H9 (cell line): Measurements from ENCODE around the gene ISYNA1. TPM values are rescaled to one million over a fixed set of nuclear protein-coding genes. Genes with fewer than 3 reads are reported as not detected.

Experiments used
- DNase-seq: peaks from one replicate; pipeline ENCODE4 v3.0.0-alpha.2; 2017
- H2AFZ ChIP-seq: one replicate; pipeline ENCODE4 v1.6.1; 2013; ENCODE audit warnings: mild to moderate bottlenecking, low read length, control low read depth, moderate library complexity
- H2AK5ac ChIP-seq: 2 replicates; pipeline ENCODE4 v1.6.1; 2013; ENCODE audit warnings: low read length, control low read depth, mixed read lengths; ENCODE audit not compliant: insufficient read length
- H2BK120ac ChIP-seq: one replicate; pipeline ENCODE4 v1.6.1; 2013; ENCODE audit warnings: low read depth, mild to moderate bottlenecking, low read length, control low read depth, inconsistent platforms; ENCODE audit not compliant: poor library complexity, severe bottlenecking
- H2BK12ac ChIP-seq: 2 replicates; pipeline ENCODE4 v1.6.1; 2013; ENCODE audit warnings: low read length, control low read depth, mixed read lengths, low read depth; ENCODE audit not compliant: insufficient read length
- H2BK15ac ChIP-seq: 2 replicates; pipeline ENCODE4 v1.6.1; 2013; ENCODE audit warnings: low read depth, low read length, control low read depth
- H2BK20ac ChIP-seq: one replicate; pipeline ENCODE4 v1.6.1; 2013; ENCODE audit warnings: low read depth, mild to moderate bottlenecking, low read length, control low read depth, inconsistent platforms; ENCODE audit not compliant: poor library complexity, severe bottlenecking
- H2BK5ac ChIP-seq: 2 replicates; pipeline ENCODE4 v1.6.1; 2013; ENCODE audit warnings: low read length, control low read depth, mixed read lengths; ENCODE audit not compliant: insufficient read length
- H3K14ac ChIP-seq: 2 replicates; pipeline ENCODE4 v1.6.1; 2013; ENCODE audit warnings: low read length, control low read depth; ENCODE audit not compliant: insufficient read depth
- H3K18ac ChIP-seq: 2 replicates; pipeline ENCODE4 v1.6.1; 2013; ENCODE audit warnings: low read depth, mild to moderate bottlenecking, mixed read lengths, low read length, control low read depth; ENCODE audit not compliant: insufficient read length
- H3K23ac ChIP-seq: 2 replicates; pipeline ENCODE4 v1.6.1; 2013; ENCODE audit warnings: low read length, control low read depth, mixed read lengths, low read depth; ENCODE audit not compliant: insufficient read length
- H3K23me2 ChIP-seq: 2 replicates; pipeline ENCODE4 v1.6.1; 2013; ENCODE audit warnings: low read depth, mild to moderate bottlenecking, mixed read lengths, low read length, control low read depth; ENCODE audit not compliant: insufficient read length, poor library complexity, severe bottlenecking
- H3K27ac ChIP-seq: 2 replicates; pipeline ENCODE4 v1.5.1; 2013; ENCODE audit warnings: low read length, control low read depth, mixed read lengths, low read depth; ENCODE audit not compliant: insufficient read length
- H3K27me3 ChIP-seq: 2 replicates; pipeline ENCODE4 v1.6.1; 2013; ENCODE audit warnings: low read length, control low read depth, inconsistent platforms; ENCODE audit not compliant: insufficient read depth
- H3K4ac ChIP-seq: 2 replicates; pipeline ENCODE4 v1.6.1; 2013; ENCODE audit warnings: low read depth, mild to moderate bottlenecking, control low read depth, inconsistent platforms, low read length, moderate library complexity
- H3K4me1 ChIP-seq: 2 replicates; pipeline ENCODE4 v1.6.1; 2013; ENCODE audit warnings: low read length, control low read depth, inconsistent platforms; ENCODE audit not compliant: insufficient read depth
- H3K4me2 ChIP-seq: 2 replicates; pipeline ENCODE4 v1.6.1; 2013; ENCODE audit warnings: low read length, control low read depth, mixed read lengths; ENCODE audit not compliant: insufficient read length, insufficient read depth
- H3K56ac ChIP-seq: 2 replicates; pipeline ENCODE4 v1.6.1; 2013; ENCODE audit warnings: low read depth, mild to moderate bottlenecking, mixed read lengths, low read length, control low read depth; ENCODE audit not compliant: insufficient read length
- H3K79me1 ChIP-seq: 2 replicates; pipeline ENCODE4 v1.6.1; 2013; ENCODE audit warnings: low read depth, mild to moderate bottlenecking, moderate library complexity, low read length, control low read depth, inconsistent platforms; ENCODE audit not compliant: insufficient read depth, poor library complexity, severe bottlenecking
- H3K79me2 ChIP-seq: 2 replicates; pipeline ENCODE4 v1.6.1; 2013; ENCODE audit warnings: low read length, control low read depth, inconsistent platforms; ENCODE audit not compliant: insufficient read depth
- H3K9ac ChIP-seq: 2 replicates; pipeline ENCODE4 v1.6.1; 2013; ENCODE audit warnings: low read length, control low read depth, mixed read lengths; ENCODE audit not compliant: insufficient read length; ENCODE audit errors: extremely low read depth
- H3K9me3 ChIP-seq: one replicate; pipeline ENCODE4 v1.6.1; 2013; ENCODE audit warnings: low read depth, low read length, inconsistent platforms; ENCODE audit not compliant: control insufficient read depth
- H3T11ph ChIP-seq: one replicate; pipeline ENCODE4 v1.6.1; 2013; ENCODE audit warnings: mild to moderate bottlenecking, low read length, control low read depth, inconsistent platforms
- H4K20me1 ChIP-seq: one replicate; pipeline ENCODE4 v1.6.1; 2013; ENCODE audit not compliant: control insufficient read depth, insufficient read length, insufficient read depth
- H4K5ac ChIP-seq: 2 replicates; pipeline ENCODE4 v1.6.1; 2013; ENCODE audit warnings: low read depth, mild to moderate bottlenecking, mixed read lengths, low read length, control low read depth; ENCODE audit not compliant: insufficient read length
- H4K8ac ChIP-seq: replicated peaks from 2 replicates; pipeline ENCODE4 v1.6.1; 2013; ENCODE audit warnings: low read length, control low read depth, mixed read lengths, low read depth; ENCODE audit not compliant: insufficient read length
- H4K91ac ChIP-seq: 2 replicates; pipeline ENCODE4 v1.6.1; 2013; ENCODE audit warnings: low read depth, mild to moderate bottlenecking, moderate library complexity, mixed read lengths, low read length, control low read depth; ENCODE audit not compliant: insufficient read length
- H3K27ac Mint-ChIP-seq, 3 experiments: 2 replicates in 2 of 3; 3 replicates in 1 of 3; pipeline ENCODE4 v1.8.0; 2020 to 2021; ENCODE audit warnings: mixed read lengths in 3 of 3, mild to moderate bottlenecking in 1 of 3, moderate library complexity in 1 of 3
- H3K27me3 Mint-ChIP-seq: 2 replicates; pipeline ENCODE4 v1.8.0; 2021; ENCODE audit warnings: low read depth, mild to moderate bottlenecking, moderate library complexity, mixed read lengths
- H3K36me3 Mint-ChIP-seq, 3 experiments: 2 replicates in 2 of 3; 3 replicates in 1 of 3; pipeline ENCODE4 v1.8.0; 2020 to 2021; ENCODE audit warnings: low read depth in 3 of 3, mixed read lengths in 3 of 3; ENCODE audit not compliant: insufficient read depth in 1 of 3
- H3K4me1 Mint-ChIP-seq, 2 experiments: 2 replicates each; pipeline ENCODE4 v1.8.0; 2020; ENCODE audit warnings: mixed read lengths in 2 of 2
- H3K4me3 Mint-ChIP-seq, 2 experiments: 2 replicates in 1 of 2; 3 replicates in 1 of 2; pipeline ENCODE4 v1.8.0; 2020 to 2021; ENCODE audit warnings: mild to moderate bottlenecking in 2 of 2, mixed read lengths in 2 of 2, moderate library complexity in 1 of 2
- H3K9me3 Mint-ChIP-seq, 2 experiments: 2 replicates in 1 of 2; 3 replicates in 1 of 2; pipeline ENCODE4 v1.8.0; 2020; ENCODE audit warnings: mild to moderate bottlenecking in 2 of 2, mixed read lengths in 2 of 2, moderate library complexity in 1 of 2
- WGBS: extraction: QIAGEN DNeasy Blood & Tissue Kit; methylation state at CpG from one replicate; pipeline ENCODE4 v1.1.7; 2013; ENCODE audit warnings: missing lambda C conversion rate, low lambda C conversion rate, mixed read lengths; ENCODE audit not compliant: insufficient read length; ENCODE audit errors: extremely low coverage; 5-methylcytosine and 5-hydroxymethylcytosine counted together
- total RNA-seq: library from RNA; stranded (reverse); gene quantifications from 2 replicates; pipeline ENCODE4 v1.2.1, GENCODE V29; 2021
- TF ChIP-seq, protein P1 (sequence below): fragments of 200-600 bp; sonication (generic); conservative IDR thresholded peaks from 3 replicates; pipeline ENCODE4 v1.8.0; 2021; ENCODE audit warnings: antibody characterized with exemption, mild to moderate bottlenecking

The ISYNA1 gene
- total RNA-seq, 1 experiment from 2014 or later, result 241 TPM

DNA sequence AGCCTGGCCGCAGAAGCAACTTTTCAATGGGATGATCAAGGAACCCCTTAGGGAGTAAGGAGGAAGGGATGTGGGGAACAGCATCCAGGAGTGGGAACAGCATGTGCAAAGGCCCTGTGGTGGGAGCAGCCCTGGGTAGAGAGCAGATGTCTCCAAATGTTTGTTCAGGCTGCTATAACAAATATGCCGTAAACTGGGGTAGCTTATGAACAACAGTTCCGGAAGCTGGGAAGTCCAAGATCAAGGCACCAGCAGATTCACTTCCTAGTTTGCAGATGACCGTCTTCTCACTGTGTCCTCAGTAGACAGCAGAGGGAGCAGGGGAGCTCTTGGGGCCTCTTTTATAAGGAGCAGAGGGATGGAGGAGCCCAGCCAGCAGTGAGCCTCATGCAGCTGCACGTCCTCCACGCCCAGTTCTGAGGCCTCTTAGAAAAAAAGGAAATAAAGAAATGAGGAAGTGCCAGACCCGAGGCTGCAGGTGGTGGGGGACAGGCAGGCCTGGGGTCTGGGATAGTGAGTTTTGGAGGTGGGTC is 36.3 kb downstream of the ISYNA1 start:
- no peak overlapping the region for H2BK15ac ChIP-seq
- TF ChIP-seq, protein P1, sequence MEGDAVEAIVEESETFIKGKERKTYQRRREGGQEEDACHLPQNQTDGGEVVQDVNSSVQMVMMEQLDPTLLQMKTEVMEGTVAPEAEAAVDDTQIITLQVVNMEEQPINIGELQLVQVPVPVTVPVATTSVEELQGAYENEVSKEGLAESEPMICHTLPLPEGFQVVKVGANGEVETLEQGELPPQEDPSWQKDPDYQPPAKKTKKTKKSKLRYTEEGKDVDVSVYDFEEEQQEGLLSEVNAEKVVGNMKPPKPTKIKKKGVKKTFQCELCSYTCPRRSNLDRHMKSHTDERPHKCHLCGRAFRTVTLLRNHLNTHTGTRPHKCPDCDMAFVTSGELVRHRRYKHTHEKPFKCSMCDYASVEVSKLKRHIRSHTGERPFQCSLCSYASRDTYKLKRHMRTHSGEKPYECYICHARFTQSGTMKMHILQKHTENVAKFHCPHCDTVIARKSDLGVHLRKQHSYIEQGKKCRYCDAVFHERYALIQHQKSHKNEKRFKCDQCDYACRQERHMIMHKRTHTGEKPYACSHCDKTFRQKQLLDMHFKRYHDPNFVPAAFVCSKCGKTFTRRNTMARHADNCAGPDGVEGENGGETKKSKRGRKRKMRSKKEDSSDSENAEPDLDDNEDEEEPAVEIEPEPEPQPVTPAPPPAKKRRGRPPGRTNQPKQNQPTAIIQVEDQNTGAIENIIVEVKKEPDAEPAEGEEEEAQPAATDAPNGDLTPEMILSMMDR, result peak; percentile 60
- H3K27ac ChIP-seq, result no peak overlapping the region
- Mint-ChIP-seq H3K4me3 (no peak overlapping the region), H3K9me3 (no peaks in the 10 kb centered on the region), H3K27me3 (peaks cover 14% of the 10 kb centered on the region), H3K4me1 (peaks cover 6 to 16% of the 10 kb centered on the region in 2 experiments; a peak in 3 of 4 replicates), H3K27ac (peak overlapping the region in 1 of 3 experiments; percentile 22; a peak in 2 of 7 replicates), H3K36me3 (no peaks in the 10 kb centered on the region)
- no peaks in the 10 kb centered on the region for H3K4me1 ChIP-seq
- H3K4ac ChIP-seq, result no peak overlapping the region
- no peak overlapping the region for H3K14ac ChIP-seq
- no peaks in the 10 kb centered on the region for H4K20me1 ChIP-seq
- H2BK20ac ChIP-seq, result no peak overlapping the region
- no peak overlapping the region for H3K4me2 ChIP-seq
- no peak overlapping the region for H4K8ac ChIP-seq
- H2BK120ac ChIP-seq, result no peak overlapping the region
- no peaks in the 10 kb centered on the region for H3K27me3 ChIP-seq
- no peaks in the 10 kb centered on the region for H3K23me2 ChIP-seq
- H2AK5ac ChIP-seq, result no peak overlapping the region
- H3K79me1 ChIP-seq, result no peaks in the 10 kb centered on the region
- H3K79me2 ChIP-seq, result no peaks in the 10 kb centered on the region
- no peaks in the 10 kb centered on the region for H3K9me3 ChIP-seq
- H3K18ac ChIP-seq, result no peak overlapping the region
- H3K56ac ChIP-seq, result no peak overlapping the region
- H2BK12ac ChIP-seq, result no peak overlapping the region
- no peak overlapping the region for H4K5ac ChIP-seq
- no peak overlapping the region for H2AFZ ChIP-seq
- H3K9ac ChIP-seq, result no peak overlapping the region
- H3T11ph ChIP-seq, result no peak overlapping the region
- no peak overlapping the region for H3K23ac ChIP-seq
- no peak overlapping the region for H2BK5ac ChIP-seq
- WGBS, result no CpG with 5 or more reads among the region's 7 CpGs
- DNase-seq, result no peak
- H4K91ac ChIP-seq, result no peak overlapping the region
